ENCODE results near the gene ARMH2.

The ARMH2 gene

GRCh38 chr6:24818346-24818745, 19.6 kb upstream of the ARMH2 start:
- Histone ChIP-seq H3K4me3 (ENCODE audit: extremely low read depth, insufficient read depth, low read length, poor library complexity, severe bottlenecking) (no peak overlapping the region), H3K36me3 (ENCODE audit: control insufficient read depth, insufficient read depth, low read length) (no peaks in the 10 kb centered on the region), H3K4me1 (ENCODE audit: control insufficient read depth, insufficient read depth, low read length, poor library complexity, severe bottlenecking) (no peaks in the 10 kb centered on the region), H3K27ac (ENCODE audit: low read depth, low read length, severe bottlenecking) (no peak overlapping the region), H3K9me3 (ENCODE audit: control insufficient read depth, low read length) (no peaks in the 10 kb centered on the region)
- WGBS, 2 experiments (ENCODE audit: insufficient coverage in 2 of 2): no CpG with 5 or more reads among the region's 2 CpGs

GRCh38 chr6:24809728-24810127, 11.0 kb upstream of the ARMH2 start:
- 80 to 84% methylated on average over 2 to 3 of the region's 3 CpGs for WGBS, 2 experiments (ENCODE audit: insufficient coverage in 2 of 2)
- no peak overlapping the region for H3K27ac ChIP-seq (ENCODE audit: low read depth, low read length, severe bottlenecking)

GRCh38 chr6:24807584-24807983, 8.9 kb upstream of the ARMH2 start:
- no peaks in the 10 kb centered on the region for H3K9me3 ChIP-seq (ENCODE audit: control insufficient read depth, low read length)
- H3K4me1 ChIP-seq (ENCODE audit: control insufficient read depth, insufficient read depth, low read length, poor library complexity, severe bottlenecking): no peaks in the 10 kb centered on the region
- 100% methylated on average over 2 of the region's 3 CpGs; no CpG with 5 or more reads in 1 of the 2 experiments for WGBS, 2 experiments (ENCODE audit: insufficient coverage in 2 of 2)
- no peak overlapping the region for H3K4me3 ChIP-seq (ENCODE audit: extremely low read depth, insufficient read depth, low read length, poor library complexity, severe bottlenecking)
- H3K36me3 ChIP-seq (ENCODE audit: control insufficient read depth, insufficient read depth, low read length): no peaks in the 10 kb centered on the region
- H3K27ac ChIP-seq (ENCODE audit: low read depth, low read length, severe bottlenecking): no peak overlapping the region

More at GRCh38 chr6:24809728-24810127, 11.0 kb upstream of the ARMH2 start:
- no peaks in the 10 kb centered on the region for H3K4me1 ChIP-seq (ENCODE audit: control insufficient read depth, insufficient read depth, low read length, poor library complexity, severe bottlenecking)
- H3K9me3 ChIP-seq (ENCODE audit: control insufficient read depth, low read length): no peaks in the 10 kb centered on the region
- H3K36me3 ChIP-seq (ENCODE audit: control insufficient read depth, insufficient read depth, low read length): no peaks in the 10 kb centered on the region
- no peak overlapping the region for H3K4me3 ChIP-seq (ENCODE audit: extremely low read depth, insufficient read depth, low read length, poor library complexity, severe bottlenecking)

DNA sequence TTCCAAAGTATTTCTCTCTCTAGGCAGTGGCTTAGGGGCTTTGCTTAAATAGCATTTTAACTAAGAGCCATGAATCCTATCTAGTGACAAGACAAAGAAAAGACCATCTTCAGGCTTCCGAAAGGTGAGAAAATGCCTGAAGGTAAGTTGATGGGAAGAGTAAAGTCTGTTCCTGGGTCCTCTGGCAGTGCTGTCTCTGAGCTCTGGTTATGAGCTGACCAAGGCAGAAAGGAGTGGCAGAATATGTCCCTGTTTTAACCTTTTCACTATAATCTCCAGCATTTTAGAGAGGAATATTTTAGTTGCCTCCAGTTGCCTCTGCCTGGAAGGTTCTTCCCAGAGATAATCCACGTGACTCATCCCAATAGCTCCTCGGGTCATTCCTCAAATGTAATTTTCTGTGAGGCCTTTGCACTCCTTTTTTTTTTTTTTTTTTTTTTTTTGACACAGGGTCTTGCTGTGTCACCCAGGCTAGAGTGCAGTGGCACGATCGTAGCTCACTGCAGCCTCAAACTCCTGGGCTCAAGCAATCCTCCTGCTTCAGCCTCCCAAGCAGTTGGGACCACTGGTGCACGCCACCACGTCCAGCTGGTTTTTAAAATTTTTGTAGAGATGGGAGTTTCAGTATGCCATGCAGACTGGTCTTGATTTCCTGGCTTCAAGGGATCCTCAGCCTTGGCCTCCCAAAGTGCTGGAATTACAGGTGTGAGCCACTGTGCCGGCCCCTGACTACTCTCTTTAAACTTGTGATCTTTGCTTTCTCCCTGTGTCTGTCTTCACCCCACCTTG, 3.7 kb upstream of the ARMH2 start:
- H3K27ac ChIP-seq (ENCODE audit: low read depth, low read length, severe bottlenecking): peak overlapping the region; percentile 41
- H3K4me1 ChIP-seq (ENCODE audit: control insufficient read depth, insufficient read depth, low read length, poor library complexity, severe bottlenecking): no peaks in the 10 kb centered on the region
- no peaks in the 10 kb centered on the region for H3K36me3 ChIP-seq (ENCODE audit: control insufficient read depth, insufficient read depth, low read length)
- H3K9me3 ChIP-seq (ENCODE audit: control insufficient read depth, low read length): no peaks in the 10 kb centered on the region
- no peak overlapping the region for H3K4me3 ChIP-seq (ENCODE audit: extremely low read depth, insufficient read depth, low read length, poor library complexity, severe bottlenecking)
- WGBS, 2 experiments (ENCODE audit: insufficient coverage in 2 of 2): 72 to 96% methylated on average over 4 to 5 of the region's 8 CpGs

DNA sequence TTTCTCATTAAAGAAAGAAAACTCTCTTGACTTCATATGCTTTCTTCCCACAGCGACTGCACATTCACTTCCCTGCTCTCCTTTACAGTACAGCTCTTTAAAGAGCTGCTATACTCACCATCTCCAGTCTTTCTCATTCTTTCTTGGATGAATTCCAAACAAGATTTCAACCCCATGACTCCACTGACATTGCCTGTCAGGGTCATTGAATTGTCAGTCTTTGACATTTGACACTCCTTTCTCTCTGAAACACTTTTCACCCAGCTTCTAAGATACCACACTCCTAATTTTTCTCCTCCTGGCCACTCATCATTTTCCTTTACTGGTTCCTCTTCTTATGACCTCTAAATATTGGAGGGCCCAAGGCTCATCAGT, 811 bp upstream of the ARMH2 start:
- H3K4me1 ChIP-seq (ENCODE audit: control insufficient read depth, insufficient read depth, low read length, poor library complexity, severe bottlenecking): no peaks in the 10 kb centered on the region
- 78 to 100% methylated on average over 1 of the region's 1 CpG for WGBS, 2 experiments (ENCODE audit: insufficient coverage in 2 of 2)
- no peak overlapping the region for H3K4me3 ChIP-seq (ENCODE audit: extremely low read depth, insufficient read depth, low read length, poor library complexity, severe bottlenecking)
- H3K36me3 ChIP-seq (ENCODE audit: control insufficient read depth, insufficient read depth, low read length): no peaks in the 10 kb centered on the region
- H3K9me3 ChIP-seq (ENCODE audit: control insufficient read depth, low read length): no peaks in the 10 kb centered on the region
- H3K27ac ChIP-seq (ENCODE audit: low read depth, low read length, severe bottlenecking): no peak overlapping the region

DNA sequence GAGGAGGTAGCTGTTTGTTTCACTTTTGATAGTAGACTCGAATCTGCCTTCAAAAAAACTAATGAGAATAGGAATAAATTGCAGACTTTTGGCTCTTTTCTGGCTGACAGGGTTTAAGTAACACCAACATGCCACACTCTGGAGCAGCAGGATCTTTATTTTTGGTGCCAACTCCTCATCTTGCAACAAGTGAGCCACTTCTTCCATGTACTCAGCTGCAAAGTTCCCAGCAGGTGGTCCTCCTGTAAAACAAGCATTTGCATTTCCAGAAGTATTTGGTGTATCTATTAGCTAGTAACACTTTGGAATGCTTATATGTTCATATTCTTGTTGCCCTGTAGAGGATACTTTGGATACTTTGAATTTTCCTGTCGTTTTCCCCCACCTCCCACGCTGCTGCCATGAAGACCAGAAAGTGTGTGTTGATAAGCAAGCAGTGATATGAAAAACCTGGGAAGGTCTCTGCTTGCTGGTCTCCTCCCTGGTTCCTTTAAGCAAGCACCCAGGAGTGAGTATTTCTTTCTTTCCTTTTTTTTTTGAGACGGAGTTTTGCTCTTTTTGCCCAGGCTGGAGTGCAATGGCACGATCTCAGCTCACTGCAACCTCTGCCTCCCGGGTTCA, 1.0 kb downstream of the ARMH2 start:
- Histone ChIP-seq H3K4me3 (ENCODE audit: extremely low read depth, insufficient read depth, low read length, poor library complexity, severe bottlenecking) (no peak overlapping the region), H3K9me3 (ENCODE audit: control insufficient read depth, low read length) (no peaks in the 10 kb centered on the region), H3K4me1 (ENCODE audit: control insufficient read depth, insufficient read depth, low read length, poor library complexity, severe bottlenecking) (no peaks in the 10 kb centered on the region), H3K36me3 (ENCODE audit: control insufficient read depth, insufficient read depth, low read length) (no peaks in the 10 kb centered on the region), H3K27ac (ENCODE audit: low read depth, low read length, severe bottlenecking) (no peak overlapping the region)
- 84 to 93% methylated on average over 3 of the region's 6 CpGs for WGBS, 2 experiments (ENCODE audit: insufficient coverage in 2 of 2)

DNA sequence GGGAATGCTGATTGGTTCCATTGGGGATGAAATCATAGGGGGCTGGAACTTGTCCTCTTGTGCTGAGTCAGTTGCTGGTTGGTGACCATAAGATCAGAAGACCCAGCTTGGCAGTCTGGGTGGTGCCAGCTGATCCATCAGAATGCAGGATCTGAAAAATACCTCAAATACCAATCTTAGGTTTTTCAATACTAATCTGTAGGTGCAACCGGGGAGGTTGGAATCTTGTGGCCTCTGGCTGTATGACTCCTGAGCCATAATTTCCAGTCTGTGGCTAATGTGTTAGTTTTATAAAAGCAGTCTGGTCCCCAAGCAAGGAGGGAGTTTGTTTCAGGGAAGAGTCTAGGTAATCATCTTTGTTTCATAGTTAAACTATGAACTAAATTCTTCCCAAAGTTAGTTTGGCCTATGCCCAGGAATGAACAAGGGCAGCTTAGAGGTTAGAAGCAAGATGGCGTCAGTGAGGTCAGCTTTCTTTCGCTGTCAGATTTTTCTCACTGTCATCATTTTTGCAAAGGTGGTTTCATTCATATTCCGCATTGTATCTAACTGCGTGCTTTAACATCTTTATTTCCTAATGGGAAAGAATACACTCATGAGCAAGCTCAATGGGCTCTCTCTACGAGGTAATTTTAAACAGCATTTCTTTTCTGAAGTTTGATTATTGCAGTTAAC, 2.0 kb downstream of the ARMH2 start:
- H3K4me1 ChIP-seq (ENCODE audit: control insufficient read depth, insufficient read depth, low read length, poor library complexity, severe bottlenecking): no peaks in the 10 kb centered on the region
- H3K36me3 ChIP-seq (ENCODE audit: control insufficient read depth, insufficient read depth, low read length): no peaks in the 10 kb centered on the region
- no peak overlapping the region for H3K27ac ChIP-seq (ENCODE audit: low read depth, low read length, severe bottlenecking)

DNA sequence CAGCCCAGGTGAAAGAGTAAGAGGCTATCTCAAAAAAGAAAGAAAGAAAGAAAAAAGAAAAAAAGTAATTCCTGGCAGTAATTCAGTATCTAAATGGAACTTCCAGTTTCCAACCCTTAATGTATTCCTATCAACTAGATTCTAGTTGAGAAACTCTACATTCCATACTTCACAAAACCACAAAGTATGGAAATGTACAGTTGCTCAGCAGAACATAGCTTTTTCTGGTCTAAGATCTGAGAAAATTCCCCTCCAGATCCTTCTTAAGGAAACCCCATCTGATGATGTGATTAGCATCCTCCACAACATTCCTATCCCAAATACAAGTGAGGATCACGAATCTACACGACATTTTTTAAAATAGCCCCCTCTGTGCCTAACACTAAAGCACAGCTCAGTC, 3.6 kb downstream of the ARMH2 start:
- Histone ChIP-seq H3K9me3 (ENCODE audit: control insufficient read depth, low read length) (no peaks in the 10 kb centered on the region), H3K4me1 (ENCODE audit: control insufficient read depth, insufficient read depth, low read length, poor library complexity, severe bottlenecking) (no peaks in the 10 kb centered on the region), H3K27ac (ENCODE audit: low read depth, low read length, severe bottlenecking) (no peak overlapping the region), H3K4me3 (ENCODE audit: extremely low read depth, insufficient read depth, low read length, poor library complexity, severe bottlenecking) (no peak overlapping the region), H3K36me3 (ENCODE audit: control insufficient read depth, insufficient read depth, low read length) (no peaks in the 10 kb centered on the region)
- 100% methylated on average over 1 of the region's 2 CpGs; no CpG with 5 or more reads in 1 of the 2 experiments for WGBS, 2 experiments (ENCODE audit: insufficient coverage in 2 of 2)

More for the DNA sequence above, 2.0 kb downstream of the ARMH2 start:
- Histone ChIP-seq H3K9me3 (ENCODE audit: control insufficient read depth, low read length) (no peaks in the 10 kb centered on the region), H3K4me3 (ENCODE audit: extremely low read depth, insufficient read depth, low read length, poor library complexity, severe bottlenecking) (no peak overlapping the region)
- WGBS, 2 experiments (ENCODE audit: insufficient coverage in 2 of 2): 82 to 94% methylated on average over 3 to 4 of the region's 6 CpGs

GRCh38 chr6:24788031-24788665, 10.6 kb downstream of the ARMH2 start:
- H3K9me3 ChIP-seq (ENCODE audit: control insufficient read depth, low read length): no peaks in the 10 kb centered on the region
- WGBS, 2 experiments (ENCODE audit: insufficient coverage in 2 of 2): no CpG with 5 or more reads among the region's 4 CpGs
- H3K36me3 ChIP-seq (ENCODE audit: control insufficient read depth, insufficient read depth, low read length): peaks cover 47% of the 10 kb centered on the region
- no peak overlapping the region for H3K4me3 ChIP-seq (ENCODE audit: extremely low read depth, insufficient read depth, low read length, poor library complexity, severe bottlenecking)
- no peak overlapping the region for H3K27ac ChIP-seq (ENCODE audit: low read depth, low read length, severe bottlenecking)
- no peaks in the 10 kb centered on the region for H3K4me1 ChIP-seq (ENCODE audit: control insufficient read depth, insufficient read depth, low read length, poor library complexity, severe bottlenecking)

DNA sequence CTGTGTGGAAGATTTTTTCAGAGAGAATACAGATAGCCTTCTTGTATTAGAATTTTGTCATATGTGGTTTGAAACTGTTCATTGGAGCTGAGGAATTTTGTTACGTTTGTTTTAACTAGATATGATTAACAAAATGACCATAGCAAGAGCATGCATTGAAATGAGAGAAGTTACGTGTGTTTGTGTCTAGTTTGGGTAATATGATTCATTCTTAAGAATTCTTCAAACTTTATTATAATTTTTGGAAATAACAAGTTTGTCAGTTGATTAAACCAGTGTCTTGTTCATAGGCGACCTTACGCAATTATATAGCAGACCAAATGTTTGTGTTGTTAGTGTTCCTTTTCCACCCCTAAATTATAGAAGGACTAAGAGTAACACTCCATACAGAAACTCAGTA, 18.5 kb downstream of the ARMH2 start:
- Histone ChIP-seq H3K9me3 (ENCODE audit: control insufficient read depth, low read length) (no peaks in the 10 kb centered on the region), H3K27ac (ENCODE audit: low read depth, low read length, severe bottlenecking) (no peak overlapping the region), H3K4me3 (ENCODE audit: extremely low read depth, insufficient read depth, low read length, poor library complexity, severe bottlenecking) (no peak overlapping the region), H3K36me3 (ENCODE audit: control insufficient read depth, insufficient read depth, low read length) (peaks cover 54% of the 10 kb centered on the region), H3K4me1 (ENCODE audit: control insufficient read depth, insufficient read depth, low read length, poor library complexity, severe bottlenecking) (no peaks in the 10 kb centered on the region)
- no CpG with 5 or more reads among the region's 4 CpGs for WGBS, 2 experiments (ENCODE audit: insufficient coverage in 2 of 2)
